ENCODE results near the gene TMSB10. TPM values are rescaled to one million over a fixed set of nuclear protein-coding genes. Genes with fewer than 3 reads are reported as not detected.
"Not testable (repeated sequence)": the region's sequence is repeated elsewhere in the genome, so short reads cannot be mapped to it uniquely, and the experiment has no call there.

Gene TMSB10
- total RNA-seq, 1 donor from 2014 or later, result 112 TPM

DNA sequence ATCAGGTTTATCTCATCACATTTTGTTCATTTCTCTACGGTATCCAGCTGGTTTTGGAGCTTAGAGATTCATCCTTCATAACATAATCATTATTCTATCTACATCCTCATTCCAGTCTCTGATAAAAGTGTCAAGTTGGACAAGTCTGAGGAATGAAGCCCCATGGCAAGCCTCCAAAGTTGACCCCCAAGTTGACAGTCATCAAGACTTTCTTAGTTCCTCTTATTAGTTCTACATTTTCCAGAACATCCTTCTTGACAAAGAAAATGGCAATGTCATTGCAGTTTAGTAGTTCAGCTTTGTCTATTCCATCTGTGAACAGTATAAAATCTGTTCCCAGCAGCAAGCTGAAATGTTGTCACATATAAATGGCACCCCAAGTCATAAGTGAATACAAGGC, 4.5 kb upstream of the TMSB10 start:
- no peak for DNase-seq (ENCODE audit: low spot score)
- no peak for ATAC-seq

DNA sequence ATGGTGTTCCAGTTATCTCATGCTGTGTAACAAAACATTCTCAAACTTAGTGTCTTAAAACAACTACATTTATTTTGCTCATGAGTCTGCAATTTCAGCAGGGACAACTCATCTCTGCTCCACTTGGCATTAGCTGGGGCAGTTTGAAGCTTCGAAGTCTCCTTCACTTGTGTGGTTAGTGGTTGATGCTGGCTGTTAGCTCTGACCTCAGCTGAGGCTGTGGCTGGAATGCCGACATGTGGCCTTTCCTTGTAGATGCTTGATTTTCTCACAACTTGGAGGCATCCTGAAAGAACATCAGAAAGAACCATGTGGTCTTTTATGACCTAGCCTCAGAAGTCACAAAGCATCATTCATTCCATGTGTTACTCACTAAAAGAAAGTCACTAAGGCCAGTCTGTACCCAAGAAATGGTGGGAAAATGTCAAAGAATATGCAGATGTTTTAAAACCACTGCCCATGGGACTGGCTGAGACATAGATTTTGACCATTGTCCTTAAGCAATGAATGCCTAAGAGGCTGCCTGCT, 3.8 kb upstream of the TMSB10 start:
- DNase-seq (ENCODE audit: low spot score), result no peak
- ATAC-seq, result no peak

DNA sequence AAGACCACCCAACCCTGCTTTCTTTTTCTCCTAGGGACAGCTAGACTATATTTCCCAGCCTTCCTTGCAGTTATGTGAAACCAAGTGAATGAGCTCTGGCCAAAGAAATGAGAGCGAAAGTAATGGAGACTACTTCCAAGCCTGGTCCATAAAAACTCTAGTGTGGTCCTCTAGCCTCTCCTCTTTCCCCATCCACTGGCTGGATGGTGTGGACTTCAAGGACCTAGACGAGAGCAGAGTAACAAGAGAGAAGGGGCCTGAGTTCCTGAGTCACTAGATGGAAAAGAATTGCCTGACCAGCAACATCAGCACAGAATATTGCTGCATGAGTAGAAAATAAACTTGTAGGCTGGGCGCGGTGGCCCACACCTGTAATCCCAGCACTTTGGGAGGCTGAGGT, 2.9 kb upstream of the TMSB10 start:
- ATAC-seq, result no peak
- no peak for DNase-seq (ENCODE audit: low spot score)

DNA sequence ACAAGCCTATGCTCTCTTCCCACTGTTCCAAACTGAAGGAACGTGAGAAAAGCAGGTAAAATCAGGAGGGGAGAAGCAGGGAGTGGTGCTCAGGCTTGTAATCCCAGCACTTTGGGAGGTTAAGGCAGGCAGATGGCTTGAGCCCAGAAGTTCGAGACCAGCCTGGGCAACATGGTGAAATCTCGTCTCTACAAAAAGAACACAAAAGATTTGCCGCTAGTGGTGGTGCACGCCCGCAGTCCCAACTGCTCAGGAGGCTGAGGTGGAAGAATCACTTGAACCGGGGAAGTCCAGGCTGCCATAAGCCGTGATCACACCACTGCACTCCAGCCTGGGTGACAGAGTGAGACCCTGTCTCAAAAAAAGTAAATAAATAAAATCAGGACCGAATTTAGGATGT, 1.3 kb upstream of the TMSB10 start:
- DNase-seq (ENCODE audit: low spot score), result no peak
- ATAC-seq, result no peak

DNA sequence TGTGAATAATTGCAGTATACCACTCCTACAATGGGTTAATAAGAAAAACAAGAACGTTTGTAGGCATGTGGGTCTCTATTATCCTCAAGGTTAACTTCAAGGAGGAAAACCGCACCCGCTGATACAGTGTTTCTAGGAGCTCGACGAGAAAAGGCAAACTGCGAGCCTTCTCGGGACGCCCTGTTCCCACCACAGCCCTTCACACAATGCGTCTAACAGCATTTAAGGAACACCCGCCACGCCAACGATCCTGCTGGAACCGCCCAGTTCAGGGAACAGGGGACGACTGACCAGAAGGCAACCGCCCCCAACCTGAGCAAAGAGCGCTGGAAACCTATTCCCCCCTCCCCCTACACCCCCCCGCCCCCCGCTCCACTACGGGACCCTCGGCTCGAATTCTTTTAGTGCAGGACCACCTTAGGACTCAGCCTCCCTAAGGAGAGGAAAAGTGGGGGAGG, 710 bp upstream of the TMSB10 start:
- ATAC-seq (peak; percentile 54), DNase-seq (ENCODE audit: low spot score) (no peak)

DNA sequence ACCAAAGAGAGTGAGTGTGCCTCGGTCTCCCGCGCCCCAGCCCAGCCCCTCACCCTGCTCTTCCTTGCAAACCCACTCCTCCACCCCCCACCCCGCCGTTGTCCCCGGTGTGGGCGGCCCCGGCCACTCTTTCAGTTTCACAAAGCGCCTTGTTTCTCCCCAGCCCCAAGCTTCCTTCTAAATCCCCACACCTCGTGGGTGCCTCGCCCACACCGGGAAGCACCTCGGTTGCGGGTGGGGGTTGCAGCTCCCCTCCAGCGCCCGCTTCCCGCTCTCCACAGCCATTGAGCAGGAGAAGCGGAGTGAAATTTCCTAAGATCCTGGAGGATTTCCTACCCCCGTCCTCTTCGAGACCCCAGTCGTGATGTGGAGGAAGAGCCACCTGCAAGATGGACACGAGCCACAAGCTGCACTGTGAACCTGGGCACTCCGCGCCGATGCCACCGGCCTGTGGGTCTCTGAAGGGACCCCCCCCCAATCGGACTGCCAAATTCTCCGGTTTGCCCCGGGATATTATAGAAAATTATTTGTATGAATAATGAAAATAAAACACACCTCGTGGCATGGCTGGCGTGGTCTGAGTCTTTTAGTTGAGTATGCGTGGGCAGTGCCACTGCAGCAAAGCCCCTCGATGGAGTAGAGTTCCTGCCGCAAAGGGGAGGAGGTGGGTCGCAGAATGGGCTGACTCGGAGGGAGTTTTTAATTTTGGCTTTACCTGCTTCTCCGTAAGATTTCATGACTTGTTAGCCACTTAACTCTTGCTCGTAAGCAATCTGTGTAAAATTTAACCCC, 848 bp downstream of the TMSB10 start:
- peak; percentile 55 for DNase-seq (ENCODE audit: low spot score)
- ATAC-seq, result peak; percentile 31

DNA sequence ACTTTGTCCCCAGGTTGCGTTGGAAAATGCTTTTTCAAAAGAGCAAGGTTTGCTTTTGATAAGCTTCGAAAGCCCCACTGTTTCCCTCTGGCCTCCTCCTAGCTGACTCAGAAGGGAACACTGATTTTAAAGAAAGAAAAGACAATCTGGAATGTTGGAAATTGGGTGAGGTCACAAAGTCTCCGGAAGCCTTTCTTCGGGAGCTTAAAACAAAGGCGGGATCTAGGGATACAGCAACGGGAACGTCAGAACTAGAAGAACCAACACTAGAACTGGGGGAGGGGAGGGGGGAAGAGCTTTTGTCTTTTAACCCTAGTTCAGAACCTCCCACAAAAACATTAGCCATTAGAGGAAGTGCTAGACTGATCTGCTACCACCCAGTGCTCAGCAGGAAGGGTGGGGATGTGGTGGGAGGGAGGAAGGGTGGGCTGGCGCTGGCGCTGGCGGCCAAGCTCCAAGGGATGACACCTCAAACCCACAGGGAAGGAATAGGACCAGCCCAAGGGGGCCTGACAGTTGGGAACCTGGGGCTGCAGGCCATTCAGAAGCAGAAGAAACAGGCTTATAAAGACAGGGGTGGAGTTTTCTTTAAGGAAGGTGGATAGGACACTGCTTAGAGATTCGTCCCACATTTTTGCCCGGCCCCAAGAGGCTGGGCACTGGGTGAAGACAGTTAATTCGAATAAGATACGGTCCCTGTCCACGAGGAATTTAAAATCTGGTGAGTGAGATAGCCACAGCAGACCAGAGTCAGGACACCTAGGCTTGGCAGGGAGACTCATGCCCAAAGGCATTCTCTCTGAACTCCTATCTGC, 1.7 kb downstream of the TMSB10 start:
- no peak for DNase-seq (ENCODE audit: low spot score)
- ATAC-seq, result peak; percentile 14

DNA sequence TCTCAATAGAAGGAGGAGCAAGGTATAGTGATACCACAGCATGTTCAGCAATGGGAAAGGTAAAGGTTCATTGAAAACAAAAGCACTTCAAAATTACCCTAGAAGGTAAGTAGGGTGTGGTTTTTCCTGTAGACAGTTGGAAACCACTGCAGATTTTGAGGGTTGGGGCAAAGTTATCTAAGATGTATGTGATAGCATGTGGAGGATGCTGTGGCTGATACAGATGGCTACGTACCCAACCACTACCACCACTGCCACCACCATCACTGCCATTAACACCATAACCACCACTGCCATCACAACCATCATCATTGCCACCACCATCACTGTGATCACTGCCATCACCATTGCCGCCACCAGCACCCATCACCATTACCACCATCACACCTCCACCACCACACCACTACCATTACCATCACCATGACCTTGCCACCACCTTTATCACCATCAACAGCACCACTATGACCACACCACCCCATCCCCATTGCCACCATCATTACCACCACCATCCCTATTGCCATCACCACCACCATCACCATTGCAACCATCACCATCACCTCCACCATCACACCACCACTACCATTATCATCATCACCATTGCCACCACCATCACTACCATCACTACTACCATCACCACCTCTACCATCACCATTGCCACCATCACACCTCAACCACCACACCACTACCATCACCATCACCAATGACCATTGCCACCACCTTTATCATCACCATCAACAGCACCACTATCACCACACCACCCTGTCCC, 3.7 kb downstream of the TMSB10 start:
- DNase-seq (ENCODE audit: low spot score) (no peak), ATAC-seq (no peak)

DNA sequence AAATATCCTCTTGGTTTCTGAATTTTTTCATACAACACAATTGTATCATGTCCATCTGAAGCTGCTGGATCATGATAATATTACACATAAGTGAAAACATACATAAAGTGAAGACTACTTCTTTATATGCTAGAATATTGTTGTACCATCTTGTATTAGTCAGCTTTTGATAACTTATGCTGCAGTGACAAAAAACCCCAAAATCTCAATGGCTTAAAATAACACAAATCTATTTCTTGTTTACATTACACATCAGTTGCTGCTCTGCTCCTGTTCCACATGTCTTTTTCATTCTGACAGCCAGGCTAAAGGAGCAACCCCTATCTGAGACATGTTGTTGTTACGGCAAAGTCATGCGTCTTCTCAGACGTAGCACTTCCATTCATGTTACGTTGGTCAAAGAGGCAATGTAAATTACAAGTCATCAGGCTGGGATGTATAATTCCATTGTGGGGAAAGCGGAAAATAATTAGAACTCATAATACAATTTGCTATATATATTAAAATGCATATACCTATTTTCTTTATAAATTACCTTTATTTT, 5.8 kb downstream of the TMSB10 start:
- no peak for ATAC-seq
- no peak for DNase-seq (ENCODE audit: low spot score)

DNA sequence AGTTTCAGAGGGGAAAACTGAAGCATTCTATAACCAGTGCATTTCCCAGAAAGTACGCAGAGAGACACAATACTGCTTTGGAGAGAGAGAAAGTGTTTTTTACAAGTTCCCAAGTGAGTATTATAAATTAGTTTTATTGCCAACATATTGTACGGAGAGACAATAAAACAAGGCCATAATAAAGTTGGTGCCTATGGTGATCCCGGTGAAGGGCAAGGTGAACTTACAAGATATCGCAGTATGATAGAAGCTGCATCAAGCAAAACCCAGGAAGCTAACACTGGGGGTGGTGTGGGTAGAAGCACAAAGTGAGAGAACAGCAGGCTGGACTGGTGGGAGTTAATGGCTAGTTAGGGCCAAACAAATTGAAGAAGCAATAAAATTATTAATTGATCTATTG, 7.5 kb downstream of the TMSB10 start:
- ATAC-seq (no peak), DNase-seq (ENCODE audit: low spot score) (no peak)

DNA sequence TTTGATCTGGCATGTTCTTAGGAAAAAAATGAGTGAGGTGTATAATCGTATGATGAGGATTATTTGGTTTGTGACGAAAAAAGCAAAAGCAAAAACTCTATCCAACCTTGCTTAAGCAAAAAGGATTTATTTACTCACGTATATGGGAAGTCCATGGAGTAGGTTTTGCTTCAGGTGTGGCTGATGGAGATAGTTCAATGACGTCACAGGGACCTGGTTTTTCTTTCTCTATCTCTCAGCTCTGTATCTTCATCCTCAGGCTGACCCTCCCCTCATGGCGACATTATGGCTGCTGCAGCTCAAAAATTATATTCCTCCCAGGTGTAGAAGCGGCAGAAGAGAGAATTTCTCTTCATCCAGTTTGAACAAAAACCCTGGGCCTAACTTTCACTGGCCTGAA, 8.9 kb downstream of the TMSB10 start:
- DNase-seq (ENCODE audit: low spot score), result no peak

DNA sequence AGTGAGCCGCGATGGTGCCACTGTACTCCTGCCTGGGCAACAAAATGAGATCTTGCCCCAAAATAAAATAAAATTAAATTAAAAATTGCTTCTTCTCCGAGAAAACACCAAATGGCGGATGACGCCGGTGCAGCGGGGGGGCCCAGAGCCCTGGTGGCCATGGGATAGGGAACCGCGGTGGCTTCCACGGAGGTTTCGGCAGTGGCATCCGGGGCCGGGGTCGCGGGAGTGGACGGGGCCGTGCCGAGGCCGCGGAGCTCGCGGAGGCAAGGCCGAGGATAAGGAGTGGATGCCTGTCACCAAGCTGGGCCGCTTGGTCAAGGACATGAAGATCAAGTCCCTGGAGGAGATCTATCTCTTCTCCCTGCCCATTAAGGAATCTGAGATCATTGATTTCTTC, 10.2 kb downstream of the TMSB10 start:
- not testable (repeated sequence) for DNase-seq (ENCODE audit: low spot score); ATAC-seq

More for the DNA sequence above, 8.9 kb downstream of the TMSB10 start:
- ATAC-seq, result no peak

DNA sequence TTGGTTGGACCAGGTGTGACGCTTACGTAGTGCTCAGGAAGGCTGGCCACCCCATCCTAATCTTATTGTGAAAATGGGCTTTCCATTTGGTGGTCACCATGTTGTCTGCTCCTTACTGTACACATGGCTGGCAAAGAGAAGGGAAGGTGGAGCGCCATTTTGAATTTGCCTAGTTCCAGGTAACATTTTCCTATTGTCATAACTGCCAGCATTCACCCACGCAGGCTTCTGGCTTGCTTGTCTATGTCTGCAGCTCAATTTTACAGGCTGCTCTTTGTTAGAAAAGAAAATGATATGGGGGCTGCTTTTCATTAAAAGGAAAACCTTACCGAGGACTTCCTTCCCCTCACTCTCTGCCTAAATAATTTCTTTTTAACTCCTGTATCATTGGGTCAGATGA, 12.4 kb downstream of the TMSB10 start:
- not testable (repeated sequence) for DNase-seq (ENCODE audit: low spot score); ATAC-seq

DNA sequence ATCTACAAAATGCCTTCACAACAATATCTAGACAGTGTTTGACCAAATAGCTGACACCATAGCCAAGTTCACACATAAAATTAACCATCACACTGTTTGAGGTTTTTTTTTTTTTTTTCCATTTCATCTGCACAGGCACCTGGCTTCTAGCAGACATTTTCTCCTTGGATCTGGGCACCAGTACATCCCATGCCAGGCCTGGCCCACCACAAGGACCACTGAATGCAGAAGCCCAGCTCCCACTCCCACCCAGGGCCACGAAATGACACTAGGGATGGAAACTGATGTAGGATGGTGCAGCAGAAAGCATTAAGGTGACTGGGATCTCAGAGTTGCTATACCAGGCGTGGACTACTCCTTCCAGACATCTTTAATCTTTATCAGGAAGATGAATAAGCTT, 13.0 kb downstream of the TMSB10 start:
- no peak for ATAC-seq
- no peak for DNase-seq (ENCODE audit: low spot score)

DNA sequence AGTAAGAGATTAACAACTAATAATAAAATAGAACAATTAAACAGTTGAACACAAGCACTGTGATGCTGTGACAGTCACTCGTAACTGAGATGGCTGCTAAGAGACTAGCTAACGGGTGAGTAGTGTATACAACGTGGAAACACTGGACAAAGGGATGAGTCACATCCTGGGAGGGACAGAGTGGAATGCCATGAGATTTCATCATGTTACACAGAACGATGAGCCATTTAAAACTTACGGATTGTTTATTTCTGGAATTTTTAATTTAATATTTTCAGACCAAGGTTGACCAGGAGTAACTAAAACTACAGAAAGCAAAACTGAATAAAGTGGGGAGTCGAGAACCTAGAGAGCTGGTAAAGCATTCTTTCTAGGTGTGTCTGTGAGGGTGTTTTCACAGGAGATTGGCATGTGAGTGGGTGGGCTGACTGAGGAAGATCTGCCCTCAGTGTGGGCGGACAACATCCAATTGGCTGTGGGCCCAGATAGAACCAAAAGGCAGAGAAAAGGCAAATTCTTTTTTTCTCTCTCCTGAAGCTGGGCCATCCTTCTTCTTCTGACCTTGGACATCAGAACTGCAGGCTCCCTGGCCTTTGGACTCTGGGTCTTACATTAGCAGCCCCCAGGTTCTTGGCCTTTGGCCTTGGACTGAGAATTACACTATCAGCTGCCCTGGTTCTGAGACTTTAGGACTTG, 14.6 kb downstream of the TMSB10 start:
- peak; percentile 39 for ATAC-seq
- DNase-seq (ENCODE audit: low spot score), result no peak

DNA sequence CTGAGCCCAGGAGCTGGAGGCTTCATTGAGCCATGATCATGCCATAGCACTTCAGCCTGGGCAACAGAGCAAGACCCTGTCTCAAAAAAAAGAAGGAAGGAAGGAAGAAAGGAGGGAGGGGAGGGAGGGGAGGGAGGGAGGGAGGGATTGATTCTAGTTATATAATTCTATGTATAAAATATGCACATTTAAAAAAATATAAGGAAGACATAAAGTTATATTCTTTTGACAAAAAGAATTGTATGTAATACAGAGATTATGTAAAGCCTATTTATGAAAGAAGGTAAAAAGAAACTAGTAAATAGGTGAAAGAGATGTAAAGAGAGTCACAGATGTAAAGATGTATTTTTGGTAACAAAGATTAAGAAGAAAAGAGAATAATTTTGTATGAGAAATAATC, 17.6 kb downstream of the TMSB10 start:
- ATAC-seq (no peak), DNase-seq (ENCODE audit: low spot score) (no peak)

DNA sequence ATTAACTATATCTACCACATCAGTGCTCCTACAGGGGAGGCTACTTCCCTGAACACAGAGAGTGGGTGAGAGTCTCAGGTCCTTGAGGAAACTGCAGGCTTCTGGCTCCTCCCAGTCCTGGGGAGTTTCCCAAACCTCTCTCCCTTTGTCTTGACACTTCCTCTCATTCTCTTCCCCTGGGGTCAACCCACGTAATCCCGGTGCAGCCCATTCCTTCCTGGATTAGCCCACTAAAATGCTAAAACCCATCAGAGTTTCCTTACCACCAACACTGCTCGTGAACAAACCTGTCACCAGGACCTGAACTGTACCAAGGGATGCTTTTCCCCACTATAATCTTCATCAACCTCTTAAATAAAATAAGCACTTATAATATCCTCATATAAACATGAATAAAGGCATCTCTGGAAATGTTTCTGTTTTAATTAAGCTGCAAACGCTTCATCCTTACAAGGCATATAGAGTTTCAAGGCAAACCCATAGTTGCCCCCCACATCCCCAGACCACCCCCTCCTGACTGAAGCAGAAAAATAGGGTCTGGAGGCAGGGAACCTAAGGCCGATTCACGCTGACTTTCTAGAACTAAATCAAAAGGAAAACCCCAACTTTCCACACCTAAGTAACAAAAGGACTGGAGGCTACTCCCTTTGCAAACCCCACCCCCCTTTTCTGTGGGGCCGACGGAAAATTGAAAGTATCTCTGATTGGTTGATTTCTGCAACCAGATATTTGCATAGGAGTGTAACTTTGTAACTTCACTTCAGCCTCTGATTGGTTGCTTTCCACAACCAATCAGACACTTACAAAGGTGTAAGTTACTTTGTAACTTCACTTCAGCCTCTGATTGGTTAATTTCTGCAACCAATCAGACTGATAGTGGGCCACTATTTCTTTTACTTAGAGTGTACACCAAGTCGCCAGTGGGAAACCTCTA, 19.0 kb downstream of the TMSB10 start:
- no peak for ATAC-seq
- no peak for DNase-seq (ENCODE audit: low spot score)

DNA sequence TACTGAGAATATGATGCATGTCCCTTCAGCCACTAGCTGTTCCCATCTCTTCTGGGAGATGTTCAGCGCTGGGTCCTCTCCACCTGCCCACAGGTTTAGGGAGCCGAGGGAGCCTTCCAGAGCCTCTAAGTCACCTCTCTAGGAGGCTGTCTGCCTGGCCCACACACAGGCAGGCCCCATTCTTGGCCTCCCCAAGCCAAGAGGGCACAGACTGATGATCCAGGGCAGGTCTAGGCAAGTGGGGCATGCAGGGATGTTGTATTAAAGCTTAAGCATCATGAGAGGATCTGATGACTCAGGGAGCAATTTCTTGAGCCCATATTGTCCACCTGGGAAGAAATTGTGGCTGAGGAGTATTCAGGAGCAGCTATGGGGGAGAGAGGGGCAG, 19.9 kb downstream of the TMSB10 start:
- no peak for DNase-seq (ENCODE audit: low spot score)
- no peak for ATAC-seq

DNA sequence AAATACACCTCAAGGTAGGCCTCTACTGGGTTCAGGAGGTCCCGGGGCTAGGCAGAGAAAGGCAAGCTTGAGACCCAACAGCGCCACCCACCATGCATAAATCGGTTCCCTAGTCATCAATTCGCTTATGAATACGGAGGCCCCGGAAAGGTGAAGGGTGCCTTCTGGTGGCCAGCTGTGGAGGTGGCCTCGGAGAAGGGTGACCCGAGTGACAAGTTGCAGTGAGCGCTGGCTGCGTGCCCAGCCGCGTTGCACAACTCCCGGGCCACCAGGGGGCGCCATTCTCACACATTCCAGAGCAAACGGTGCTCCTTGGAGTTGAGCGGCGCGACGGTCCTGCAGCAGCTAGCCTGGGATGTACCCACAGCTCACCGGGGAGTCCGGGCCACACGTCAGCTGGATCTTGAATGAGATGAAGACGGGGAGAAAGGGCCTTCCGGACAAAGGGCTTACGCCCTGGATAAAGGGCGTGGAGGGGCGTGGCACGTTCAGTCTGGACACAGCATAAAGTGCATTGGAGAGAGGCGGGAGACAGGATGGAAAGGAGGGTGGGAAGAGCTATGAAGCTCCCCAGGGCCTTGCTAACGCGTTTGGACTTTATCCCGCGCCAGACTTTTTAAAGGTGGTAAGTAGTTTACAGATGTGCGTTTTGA, 20.4 kb downstream of the TMSB10 start:
- DNase-seq (ENCODE audit: low spot score) (peak; percentile 98), ATAC-seq (peak; percentile 95)
